ENCODE results near the gene HELZ. TPM values are rescaled to one million over a fixed set of nuclear protein-coding genes. Genes with fewer than 3 reads are reported as not detected.
A peak's percentile ranks its signal among the peaks of the same experiment; 100 is the strongest.

Gene HELZ
- total RNA-seq, 1 experiment from 2014 or later = 22.9 TPM

- DNase-seq (ENCODE audit: low spot score) = no peak
These were observed 217.9 kb downstream of the HELZ start for GRCh38 chr17:67027031-67027628.

DNA sequence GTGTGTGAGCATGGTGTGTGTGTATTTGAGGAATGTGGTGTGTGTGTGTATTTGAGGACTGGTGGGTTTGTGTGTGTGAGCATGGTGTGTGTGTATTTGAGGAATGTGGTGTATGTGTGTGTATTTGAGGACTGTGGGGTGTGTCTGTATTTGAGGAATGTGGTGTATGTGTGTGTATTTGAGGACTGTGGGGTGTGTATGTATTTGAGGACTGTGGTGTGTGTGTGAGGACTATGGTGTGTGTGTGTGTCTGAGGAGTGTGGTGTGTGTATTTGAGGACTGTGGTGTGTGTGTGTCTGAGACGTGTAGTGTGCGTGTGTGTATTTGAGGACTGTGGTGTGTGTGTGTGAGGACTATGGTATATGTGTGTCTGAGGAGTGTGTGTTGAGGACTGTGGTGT lies 218.7 kb downstream of the HELZ start:
- no peak for DNase-seq (ENCODE audit: low spot score)

GRCh38 chr17:67025216-67025792 lies 219.7 kb downstream of the HELZ start:
- peak; percentile 85 for DNase-seq (ENCODE audit: low spot score)

GRCh38 chr17:67024736-67025135 lies 220.3 kb downstream of the HELZ start:
- DNase-seq (ENCODE audit: low spot score) = no peak

- DNase-seq (ENCODE audit: low spot score) = no peak
These were observed 222.6 kb downstream of the HELZ start for GRCh38 chr17:67022451-67022810.

DNA sequence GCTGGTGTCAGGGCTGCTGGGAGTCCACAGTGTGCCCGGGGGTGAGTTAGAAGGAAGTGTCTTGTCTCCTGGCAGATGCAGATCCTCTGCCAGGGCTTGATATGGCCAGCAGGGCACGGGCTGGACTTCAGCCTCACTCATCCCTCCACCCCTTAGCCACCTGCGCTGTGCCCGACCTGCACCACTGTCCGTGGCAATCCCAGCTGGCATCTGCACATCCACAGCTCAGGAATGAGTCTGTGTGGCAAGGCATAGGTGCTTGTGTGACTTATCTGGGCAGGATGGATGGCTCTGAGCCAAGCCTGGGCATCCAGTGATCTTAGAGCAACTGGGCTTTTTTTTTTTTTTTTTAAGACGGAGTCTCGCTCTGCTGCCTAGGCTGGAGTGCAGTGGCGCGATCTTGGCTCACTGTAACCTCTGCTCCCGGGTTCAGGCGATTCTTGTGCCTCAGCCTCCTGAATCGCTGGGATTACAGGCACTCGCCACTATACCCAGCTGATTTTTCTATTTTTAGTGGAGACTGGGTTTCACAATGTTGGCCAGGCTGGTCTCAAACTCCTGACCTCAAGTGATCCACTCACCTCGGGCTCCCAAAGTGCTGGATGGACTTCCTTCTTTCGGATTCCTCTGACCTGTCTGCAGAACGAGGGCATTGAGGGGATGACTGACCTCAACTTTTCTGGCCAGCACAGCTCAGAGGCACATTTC lies 223.1 kb downstream of the HELZ start:
- DNase-seq (ENCODE audit: low spot score) = no peak

DNA sequence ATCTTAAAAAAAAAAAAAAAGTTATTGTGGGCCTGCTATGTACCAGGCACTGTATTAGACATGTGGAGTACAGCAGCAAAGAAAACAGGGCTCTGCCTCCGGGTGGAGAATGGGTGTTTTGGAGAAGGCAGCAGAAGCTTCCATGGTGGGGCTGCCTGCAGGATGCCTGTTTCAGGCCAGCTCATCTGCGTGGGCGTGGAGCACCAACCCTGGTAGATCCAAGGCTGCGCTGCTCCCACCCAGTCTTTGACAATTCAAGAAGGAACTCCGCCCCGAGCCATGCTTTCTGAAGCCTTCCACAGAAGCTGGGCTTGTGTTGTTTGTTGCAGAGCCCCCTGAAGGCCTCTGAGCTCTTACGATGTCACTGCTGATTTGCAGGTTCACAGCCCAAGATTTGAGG lies 223.8 kb downstream of the HELZ start:
- DNase-seq (ENCODE audit: low spot score) = no peak

Small RNA genes within 50 kb of the gene (small RNA-seq; reads per million reads assigned to genes)
- gene AC007448.1 (not detected), gene RF00393 (not detected), gene RNA5SP447 (not detected)

Other genes with a start within 250 kb of the HELZ start
- not detected in 2 replicates for gene CACNG1, start 200.6 kb downstream of the HELZ start, total RNA-seq (2014; rRNA removed; shearing (Covaris generic))
- 30.3 and 35.9 TPM in 2 replicates for gene PSMD12, start 121.4 kb upstream of the HELZ start, total RNA-seq (2014; rRNA removed; shearing (Covaris generic))
- gene PITPNC1, start 132.1 kb upstream of the HELZ start, total RNA-seq (2014; rRNA removed; shearing (Covaris generic)) = 40.6 and 42.1 TPM in 2 replicates

All from HT-29 (cell line).